D721Med (cell line): ENCODE results near the gene CLDN22.

Source experiments
- DNase-seq: peaks from one replicate; pipeline ENCODE4 v3.0.0; 2011; ENCODE audit warnings: low spot score; ENCODE audit not compliant: insufficient read length
- FAIRE-seq: peaks from 2 replicates; lab custom pipeline; 2011; peaks lifted over from hg19 to GRCh38; lab: Jason Lieb, UNC
- CTCF ChIP-seq: IDR thresholded peaks from 2 replicates; pipeline ENCODE4 v1.5.1; 2012; ENCODE audit warnings: mild to moderate bottlenecking, control low read depth; ENCODE audit not compliant: insufficient read depth; ENCODE audit errors: missing control alignments

Gene CLDN22

GRCh38 chr4:183287309-183287659, 32.8 kb downstream of the CLDN22 start:
- DNase-seq (no peak), FAIRE-seq (no peak)
- no peak for TF ChIP-seq CTCF

GRCh38 chr4:183286590-183287308, 33.3 kb downstream of the CLDN22 start:
- DNase-seq (no peak), FAIRE-seq (no peak)
- no peak for TF ChIP-seq CTCF

- no peak for TF ChIP-seq CTCF
- FAIRE-seq, result no peak
- no peak for DNase-seq
Observed at GRCh38 chr4:183285886-183286285, 34.2 kb downstream of the CLDN22 start.

GRCh38 chr4:183284965-183285364, 35.1 kb downstream of the CLDN22 start:
- no peak for FAIRE-seq
- TF ChIP-seq CTCF, result no peak
- no peak for DNase-seq

GRCh38 chr4:183284258-183284785, 35.8 kb downstream of the CLDN22 start:
- TF ChIP-seq CTCF, result no peak
- FAIRE-seq (no peak), DNase-seq (no peak)

GRCh38 chr4:183276106-183276505, 44.0 kb downstream of the CLDN22 start:
- no peak for DNase-seq
- no peak for FAIRE-seq
- TF ChIP-seq CTCF, result no peak

- FAIRE-seq (no peak), DNase-seq (no peak)
- TF ChIP-seq CTCF, result no peak
Observed at GRCh38 chr4:183272384-183272783, 47.7 kb downstream of the CLDN22 start.
